Measurements from ENCODE around the gene RPS29. TPM values are rescaled to one million over a fixed set of nuclear protein-coding genes. Genes with fewer than 3 reads are reported as not detected.
A peak's percentile ranks its signal among the peaks of the same experiment; 100 is the strongest.

RPS29 gene
- total and polyA plus RNA-seq, 2 of the 13 experiments (the other 11 are each of a cell fraction or from before 2014, with no cell fraction given): 4,303 to 8,215 TPM

DNA sequence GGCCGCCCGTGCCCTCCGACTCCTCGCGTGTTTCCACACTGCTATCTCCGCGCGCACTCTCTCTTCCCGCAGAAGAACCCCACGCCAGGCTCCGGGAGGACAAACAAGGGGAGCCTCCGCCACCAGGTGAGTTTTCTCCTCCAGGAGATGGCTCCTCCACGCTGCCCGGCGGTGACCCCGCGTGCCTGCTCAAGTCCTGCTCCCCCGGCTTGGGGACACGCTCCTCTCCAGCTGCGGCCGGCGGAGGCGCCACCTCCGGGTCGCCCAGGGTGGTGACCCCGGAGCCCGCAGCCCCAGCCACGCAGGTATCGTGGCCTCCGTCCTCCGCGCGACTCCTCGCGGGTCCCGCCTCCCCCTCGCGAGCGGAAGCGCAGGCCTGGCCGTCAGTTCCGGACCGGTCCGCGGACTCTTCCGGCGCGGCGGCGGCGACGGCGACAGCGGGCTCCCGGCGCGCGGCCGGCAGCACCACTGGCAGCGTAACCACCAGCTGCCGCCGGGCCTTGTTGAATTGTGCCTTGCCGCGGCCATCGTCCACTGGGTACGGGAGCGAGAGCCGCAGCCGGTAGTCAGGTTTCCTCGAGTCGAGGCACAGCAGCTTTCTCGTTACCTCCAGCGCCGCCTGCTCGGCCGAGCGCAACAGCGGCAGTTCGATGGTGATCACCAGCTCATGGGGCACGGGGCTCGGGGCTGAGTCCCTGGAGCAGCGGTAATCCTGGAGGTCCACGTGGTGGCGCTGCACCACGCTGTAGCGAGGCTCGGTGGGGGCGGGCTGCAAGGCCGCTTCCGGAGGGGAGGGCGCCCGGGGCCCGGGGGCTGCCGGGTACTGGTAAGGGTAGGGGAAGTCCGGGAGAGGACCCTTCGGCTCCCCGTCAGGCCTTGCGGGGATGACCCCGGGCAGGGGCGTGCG, 47.7 kb upstream of the RPS29 start (continued):
- peak; percentile 63 for TF ChIP-seq KMT2A (CRISPR knock-in tag; IDR thresholded peaks at IDR 0.05)
- TF ChIP-seq CTCF (CRISPR knock-in tag; IDR thresholded peaks at IDR 0.05): peak; percentile 99
- no peak for TF ChIP-seq AKAP8 (CRISPR knock-in tag; IDR thresholded peaks at IDR 0.05)
- TF ChIP-seq ZNF460 (CRISPR knock-in tag; IDR thresholded peaks at IDR 0.05; ENCODE audit: borderline replicate concordance): peak; percentile 60; the same call in 1 of the 2 replicates
- TF ChIP-seq FOXP1 (IDR thresholded peaks at IDR 0.05): no peak
- TF ChIP-seq FOXP1 (CRISPR knock-in tag; IDR thresholded peaks at IDR 0.05): peak; percentile 17; the same call in 1 of the 2 replicates
- TF ChIP-seq HCFC1 (IDR thresholded peaks at IDR 0.05; ENCODE audit: low read depth, low read length): peak; percentile 32
- peak; percentile 82; the same call in 1 of the 2 replicates for TF ChIP-seq KMT2B (CRISPR knock-in tag; IDR thresholded peaks at IDR 0.05)
- peak; percentile 89 for TF ChIP-seq DMAP1 (CRISPR knock-in tag; IDR thresholded peaks at IDR 0.05)
- peak; percentile 44 for TF ChIP-seq SP2 (CRISPR knock-in tag; IDR thresholded peaks at IDR 0.05)
- TF ChIP-seq ZNF770 (CRISPR knock-in tag; IDR thresholded peaks at IDR 0.05): peak; percentile 91
- TF ChIP-seq IRF2 (CRISPR knock-in tag; IDR thresholded peaks at IDR 0.05): peak; percentile 78
- TF ChIP-seq ZNF143 (CRISPR knock-in tag; IDR thresholded peaks at IDR 0.05): peak; percentile 87
- peak; percentile 30; the same call in 1 of the 2 replicates for TF ChIP-seq ZNF329 (CRISPR knock-in tag; IDR thresholded peaks at IDR 0.05; ENCODE audit: low read depth)
- TF ChIP-seq SSRP1 (CRISPR knock-in tag; IDR thresholded peaks at IDR 0.05): peak; percentile 86; the same call in 1 of the 2 replicates
- TF ChIP-seq ZBTB38 (CRISPR knock-in tag; IDR thresholded peaks at IDR 0.05): peak; percentile 82
- peak; percentile 74 for TF ChIP-seq PRMT3 (CRISPR knock-in tag; IDR thresholded peaks at IDR 0.05; ENCODE audit: borderline replicate concordance, low read depth)
- TF ChIP-seq, protein P1, sequence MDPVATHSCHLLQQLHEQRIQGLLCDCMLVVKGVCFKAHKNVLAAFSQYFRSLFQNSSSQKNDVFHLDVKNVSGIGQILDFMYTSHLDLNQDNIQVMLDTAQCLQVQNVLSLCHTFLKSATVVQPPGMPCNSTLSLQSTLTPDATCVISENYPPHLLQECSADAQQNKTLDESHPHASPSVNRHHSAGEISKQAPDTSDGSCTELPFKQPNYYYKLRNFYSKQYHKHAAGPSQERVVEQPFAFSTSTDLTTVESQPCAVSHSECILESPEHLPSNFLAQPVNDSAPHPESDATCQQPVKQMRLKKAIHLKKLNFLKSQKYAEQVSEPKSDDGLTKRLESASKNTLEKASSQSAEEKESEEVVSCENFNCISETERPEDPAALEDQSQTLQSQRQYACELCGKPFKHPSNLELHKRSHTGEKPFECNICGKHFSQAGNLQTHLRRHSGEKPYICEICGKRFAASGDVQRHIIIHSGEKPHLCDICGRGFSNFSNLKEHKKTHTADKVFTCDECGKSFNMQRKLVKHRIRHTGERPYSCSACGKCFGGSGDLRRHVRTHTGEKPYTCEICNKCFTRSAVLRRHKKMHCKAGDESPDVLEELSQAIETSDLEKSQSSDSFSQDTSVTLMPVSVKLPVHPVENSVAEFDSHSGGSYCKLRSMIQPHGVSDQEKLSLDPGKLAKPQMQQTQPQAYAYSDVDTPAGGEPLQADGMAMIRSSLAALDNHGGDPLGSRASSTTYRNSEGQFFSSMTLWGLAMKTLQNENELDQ (CRISPR knock-in tag; IDR thresholded peaks at IDR 0.05; ENCODE audit: borderline replicate concordance): no peak
- TF ChIP-seq ZNF263 (CRISPR knock-in tag; IDR thresholded peaks at IDR 0.05): peak; percentile 87
- peak; percentile 86; the same call in 1 of the 2 replicates for TF ChIP-seq ZNF589 (CRISPR knock-in tag; conservative IDR thresholded peaks at IDR 0.05)
- TF ChIP-seq, protein P2, sequence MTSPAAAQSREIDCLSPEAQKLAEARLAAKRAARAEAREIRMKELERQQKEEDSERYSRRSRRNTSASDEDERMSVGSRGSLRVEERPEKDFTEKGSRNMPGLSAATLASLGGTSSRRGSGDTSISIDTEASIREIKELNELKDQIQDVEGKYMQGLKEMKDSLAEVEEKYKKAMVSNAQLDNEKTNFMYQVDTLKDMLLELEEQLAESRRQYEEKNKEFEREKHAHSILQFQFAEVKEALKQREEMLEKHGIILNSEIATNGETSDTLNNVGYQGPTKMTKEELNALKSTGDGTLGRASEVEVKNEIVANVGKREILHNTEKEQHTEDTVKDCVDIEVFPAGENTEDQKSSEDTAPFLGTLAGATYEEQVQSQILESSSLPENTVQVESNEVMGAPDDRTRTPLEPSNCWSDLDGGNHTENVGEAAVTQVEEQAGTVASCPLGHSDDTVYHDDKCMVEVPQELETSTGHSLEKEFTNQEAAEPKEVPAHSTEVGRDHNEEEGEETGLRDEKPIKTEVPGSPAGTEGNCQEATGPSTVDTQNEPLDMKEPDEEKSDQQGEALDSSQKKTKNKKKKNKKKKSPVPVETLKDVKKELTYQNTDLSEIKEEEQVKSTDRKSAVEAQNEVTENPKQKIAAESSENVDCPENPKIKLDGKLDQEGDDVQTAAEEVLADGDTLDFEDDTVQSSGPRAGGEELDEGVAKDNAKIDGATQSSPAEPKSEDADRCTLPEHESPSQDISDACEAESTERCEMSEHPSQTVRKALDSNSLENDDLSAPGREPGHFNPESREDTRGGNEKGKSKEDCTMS (CRISPR knock-in tag; conservative IDR thresholded peaks at IDR 0.05): no peak
- 0 out of 2 replicates have a peak, but pooled peaks have one; percentile 55 for TF ChIP-seq ZNF598 (CRISPR knock-in tag; IDR thresholded peaks at IDR 0.05; ENCODE audit: borderline replicate concordance)
